Activated naive CD4-positive, alpha-beta T cell treated with anti-CD3 and anti-CD28 coated beads, Interleukin-2, amount 10 ng/mL, durations not matched to agents 7 days and 5 days (primary cell): Measurements from ENCODE around the gene LGMN.
A peak's percentile ranks its signal among the peaks of the same experiment; 100 is the strongest.

ENCODE experiments used
- CTCF ChIA-PET: fragments of 350-600 bp; sonication (Branson Sonifier 250); formaldehyde crosslinking; loops from one replicate; lab custom pipeline; 2021; ENCODE audit warnings: antibody characterized with exemption; lab: Charles Lee
- DNase-seq: peaks from one replicate; pipeline ENCODE4 v3.0.0-alpha.2; 2020
- H3K27ac Mint-ChIP-seq: one replicate; pipeline ENCODE4 v1.8.0; 2021; ENCODE audit warnings: mild to moderate bottlenecking, moderate library complexity, mixed read lengths
- H3K27me3 Mint-ChIP-seq: one replicate; pipeline ENCODE4 v1.8.0; 2021; ENCODE audit warnings: mild to moderate bottlenecking, mixed read lengths
- H3K36me3 Mint-ChIP-seq: one replicate; pipeline ENCODE4 v1.8.0; 2021; ENCODE audit warnings: mixed read lengths
- H3K4me1 Mint-ChIP-seq: one replicate; pipeline ENCODE4 v1.8.0; 2021; ENCODE audit warnings: mixed read lengths
- H3K4me3 Mint-ChIP-seq: one replicate; pipeline ENCODE4 v1.8.0; 2021; ENCODE audit warnings: mild to moderate bottlenecking, moderate library complexity, mixed read lengths
- H3K9me3 Mint-ChIP-seq: one replicate; pipeline ENCODE4 v1.8.0; 2021; ENCODE audit warnings: mixed read lengths

LGMN gene

GRCh38 chr14:92706386-92706785 lies 42.0 kb downstream of the LGMN start:
- no peaks in the 10 kb centered on the region for H3K4me1 Mint-ChIP-seq
- no peak for DNase-seq
- no peaks in the 10 kb centered on the region for H3K9me3 Mint-ChIP-seq
- CTCF ChIA-PET = no interaction called here
- peaks cover 16% of the 10 kb centered on the region for H3K27me3 Mint-ChIP-seq
- H3K27ac Mint-ChIP-seq = no peak overlapping the region
- no peak overlapping the region for H3K4me3 Mint-ChIP-seq
- no peaks in the 10 kb centered on the region for H3K36me3 Mint-ChIP-seq

GRCh38 chr14:92704821-92705220 lies 43.6 kb downstream of the LGMN start:
- no peaks in the 10 kb centered on the region for H3K36me3 Mint-ChIP-seq
- H3K27me3 Mint-ChIP-seq = peaks cover 21% of the 10 kb centered on the region
- H3K27ac Mint-ChIP-seq = no peak overlapping the region
- H3K4me1 Mint-ChIP-seq = no peaks in the 10 kb centered on the region
- no peak overlapping the region for H3K4me3 Mint-ChIP-seq
- CTCF ChIA-PET = no interaction called here
- DNase-seq = no peak
- no peaks in the 10 kb centered on the region for H3K9me3 Mint-ChIP-seq

GRCh38 chr14:92704036-92704804 lies 44.2 kb downstream of the LGMN start:
- CTCF ChIA-PET = no interaction called here
- no peaks in the 10 kb centered on the region for H3K9me3 Mint-ChIP-seq
- H3K27ac Mint-ChIP-seq = peak overlapping the region; percentile 49
- no peak for DNase-seq
- H3K36me3 Mint-ChIP-seq = no peaks in the 10 kb centered on the region
- H3K4me1 Mint-ChIP-seq = no peaks in the 10 kb centered on the region
- no peak overlapping the region for H3K4me3 Mint-ChIP-seq
- peaks cover 21% of the 10 kb centered on the region for H3K27me3 Mint-ChIP-seq

- no peak for DNase-seq
- H3K4me3 Mint-ChIP-seq = no peak overlapping the region
- peaks cover 21% of the 10 kb centered on the region for H3K27me3 Mint-ChIP-seq
- H3K9me3 Mint-ChIP-seq = no peaks in the 10 kb centered on the region
- CTCF ChIA-PET = no interaction called here
- no peak overlapping the region for H3K27ac Mint-ChIP-seq
- no peaks in the 10 kb centered on the region for H3K4me1 Mint-ChIP-seq
- H3K36me3 Mint-ChIP-seq = no peaks in the 10 kb centered on the region
These were observed 44.9 kb downstream of the LGMN start for GRCh38 chr14:92703516-92703915.

GRCh38 chr14:92702441-92702918 lies 45.9 kb downstream of the LGMN start:
- peaks cover 22% of the 10 kb centered on the region for H3K27me3 Mint-ChIP-seq
- H3K9me3 Mint-ChIP-seq = no peaks in the 10 kb centered on the region
- no peaks in the 10 kb centered on the region for H3K4me1 Mint-ChIP-seq
- no peak overlapping the region for H3K4me3 Mint-ChIP-seq
- H3K36me3 Mint-ChIP-seq = no peaks in the 10 kb centered on the region
- CTCF ChIA-PET = no interaction called here
- no peak overlapping the region for H3K27ac Mint-ChIP-seq
- no peak for DNase-seq

GRCh38 chr14:92701826-92702225 lies 46.6 kb downstream of the LGMN start:
- H3K36me3 Mint-ChIP-seq = no peaks in the 10 kb centered on the region
- H3K4me3 Mint-ChIP-seq = no peak overlapping the region
- CTCF ChIA-PET = interaction anchor here (0.6 to 1.2 kb wide), 2 partner anchors 10 to 156 kb away, joined by 3 read pairs; no protein-coding TSS in a partner anchor
- no peak overlapping the region for H3K27ac Mint-ChIP-seq
- no peaks in the 10 kb centered on the region for H3K9me3 Mint-ChIP-seq
- peaks cover 29% of the 10 kb centered on the region for H3K27me3 Mint-ChIP-seq
- H3K4me1 Mint-ChIP-seq = no peaks in the 10 kb centered on the region
- DNase-seq = no peak

- Mint-ChIP-seq H3K9me3 (no peaks in the 10 kb centered on the region), H3K27me3 (peaks cover 39% of the 10 kb centered on the region), H3K4me1 (no peaks in the 10 kb centered on the region), H3K4me3 (no peak overlapping the region), H3K36me3 (no peaks in the 10 kb centered on the region), H3K27ac (no peak overlapping the region)
- DNase-seq = no peak
- CTCF ChIA-PET = no interaction called here
These were observed 50.0 kb downstream of the LGMN start for GRCh38 chr14:92698393-92698792.

- Mint-ChIP-seq H3K27me3 (peaks cover 40% of the 10 kb centered on the region), H3K9me3 (no peaks in the 10 kb centered on the region), H3K36me3 (no peaks in the 10 kb centered on the region), H3K4me1 (peaks cover 15% of the 10 kb centered on the region), H3K27ac (no peak overlapping the region), H3K4me3 (no peak overlapping the region)
- CTCF ChIA-PET = no interaction called here
- no peak for DNase-seq
These were observed 52.1 kb downstream of the LGMN start for GRCh38 chr14:92696366-92696765.

- Mint-ChIP-seq H3K27me3 (peaks cover 35% of the 10 kb centered on the region), H3K4me3 (no peak overlapping the region), H3K27ac (peak overlapping the region; percentile 33), H3K4me1 (peaks cover 15% of the 10 kb centered on the region), H3K36me3 (no peaks in the 10 kb centered on the region), H3K9me3 (no peaks in the 10 kb centered on the region)
- CTCF ChIA-PET = interaction anchor here (0.6 to 1.0 kb wide), 2 partner anchors 9 to 14 kb away, joined by 3 to 4 read pairs; no protein-coding TSS in a partner anchor
- no peak for DNase-seq
These were observed 52.9 kb downstream of the LGMN start for GRCh38 chr14:92695562-92695961.

- Mint-ChIP-seq H3K4me1 (peaks cover 15% of the 10 kb centered on the region), H3K27ac (no peak overlapping the region), H3K9me3 (no peaks in the 10 kb centered on the region), H3K27me3 (peaks cover 35% of the 10 kb centered on the region), H3K4me3 (no peak overlapping the region), H3K36me3 (peaks cover 6% of the 10 kb centered on the region)
- DNase-seq = no peak
- CTCF ChIA-PET = interaction anchor here (1.0 kb wide), 1 partner anchor 9 kb away, joined by 4 read pairs; no protein-coding TSS in a partner anchor
These were observed 53.6 kb downstream of the LGMN start for GRCh38 chr14:92694807-92695206.

GRCh38 chr14:92693998-92694795 lies 54.2 kb downstream of the LGMN start:
- Mint-ChIP-seq H3K4me3 (no peak overlapping the region), H3K27me3 (peaks cover 35% of the 10 kb centered on the region), H3K27ac (no peak overlapping the region), H3K9me3 (no peaks in the 10 kb centered on the region), H3K4me1 (peaks cover 15% of the 10 kb centered on the region), H3K36me3 (peaks cover 6% of the 10 kb centered on the region)
- CTCF ChIA-PET = interaction anchor here (1.0 kb wide), 1 partner anchor 8 kb away, joined by 4 read pairs; no protein-coding TSS in a partner anchor
- no peak for DNase-seq

- H3K27ac Mint-ChIP-seq = no peak overlapping the region
- H3K36me3 Mint-ChIP-seq = peaks cover 9% of the 10 kb centered on the region
- H3K9me3 Mint-ChIP-seq = no peaks in the 10 kb centered on the region
- peaks cover 15% of the 10 kb centered on the region for H3K4me1 Mint-ChIP-seq
- H3K27me3 Mint-ChIP-seq = peaks cover 35% of the 10 kb centered on the region
- CTCF ChIA-PET = interaction anchor here (0.6 kb wide), 1 partner anchor 98 kb away, joined by 3 read pairs; no protein-coding TSS in a partner anchor
- DNase-seq = no peak
- no peak overlapping the region for H3K4me3 Mint-ChIP-seq
These were observed 55.6 kb downstream of the LGMN start for GRCh38 chr14:92692822-92693226.

GRCh38 chr14:92690171-92691011 lies 58.0 kb downstream of the LGMN start:
- Mint-ChIP-seq H3K27me3 (peaks cover 13% of the 10 kb centered on the region), H3K4me1 (peaks cover 15% of the 10 kb centered on the region), H3K9me3 (no peaks in the 10 kb centered on the region), H3K36me3 (peaks cover 20% of the 10 kb centered on the region), H3K4me3 (no peak overlapping the region), H3K27ac (no peak overlapping the region)
- no peak for DNase-seq
- CTCF ChIA-PET = interaction anchor here (0.7 to 2.6 kb wide), 9 partner anchors 9 to 567 kb away, joined by 3 to 11 read pairs (median 4); no protein-coding TSS in a partner anchor
